ENCODE data around the gene SPARC.

DNA sequence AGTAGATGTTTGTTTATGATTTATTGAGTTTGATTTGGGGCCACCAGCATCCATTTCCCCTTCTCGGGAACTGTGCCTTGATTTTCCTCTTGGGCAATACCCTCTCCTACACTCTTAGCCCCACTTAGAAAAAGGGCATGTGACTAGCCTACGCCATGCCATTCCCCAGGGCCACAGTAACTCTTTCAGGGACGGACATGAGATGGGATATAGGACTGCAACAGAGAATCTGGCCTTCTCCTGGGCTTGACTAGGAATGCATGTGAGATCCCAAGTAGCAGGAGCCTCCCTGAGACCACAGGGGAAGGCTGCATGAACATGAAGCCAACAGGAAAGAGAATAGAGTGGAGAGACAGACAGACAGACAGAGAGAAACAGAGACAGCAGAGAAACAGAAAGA is 30.7 kb upstream of the SPARC start:
- TF ChIP-seq, protein P1, sequence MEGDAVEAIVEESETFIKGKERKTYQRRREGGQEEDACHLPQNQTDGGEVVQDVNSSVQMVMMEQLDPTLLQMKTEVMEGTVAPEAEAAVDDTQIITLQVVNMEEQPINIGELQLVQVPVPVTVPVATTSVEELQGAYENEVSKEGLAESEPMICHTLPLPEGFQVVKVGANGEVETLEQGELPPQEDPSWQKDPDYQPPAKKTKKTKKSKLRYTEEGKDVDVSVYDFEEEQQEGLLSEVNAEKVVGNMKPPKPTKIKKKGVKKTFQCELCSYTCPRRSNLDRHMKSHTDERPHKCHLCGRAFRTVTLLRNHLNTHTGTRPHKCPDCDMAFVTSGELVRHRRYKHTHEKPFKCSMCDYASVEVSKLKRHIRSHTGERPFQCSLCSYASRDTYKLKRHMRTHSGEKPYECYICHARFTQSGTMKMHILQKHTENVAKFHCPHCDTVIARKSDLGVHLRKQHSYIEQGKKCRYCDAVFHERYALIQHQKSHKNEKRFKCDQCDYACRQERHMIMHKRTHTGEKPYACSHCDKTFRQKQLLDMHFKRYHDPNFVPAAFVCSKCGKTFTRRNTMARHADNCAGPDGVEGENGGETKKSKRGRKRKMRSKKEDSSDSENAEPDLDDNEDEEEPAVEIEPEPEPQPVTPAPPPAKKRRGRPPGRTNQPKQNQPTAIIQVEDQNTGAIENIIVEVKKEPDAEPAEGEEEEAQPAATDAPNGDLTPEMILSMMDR (IDR thresholded peaks at IDR 0.05): no peak
- no peak for TF ChIP-seq EZH2phosphoT487 (IDR thresholded peaks at IDR 0.05)
